Right hindlimb (tissue), 1 donor: ENCODE measurements around the gene DPYSL3.
A peak's percentile ranks its signal among the peaks of the same experiment; 100 is the strongest.
"Not testable (repeated sequence)": the region's sequence is repeated elsewhere in the genome, so short reads cannot be mapped to it uniquely, and the experiment has no call there.

Experiments
- DNase-seq: peaks from one replicate; pipeline ENCODE4 v3.0.0-alpha.2; 2018

The DPYSL3 gene

DNA sequence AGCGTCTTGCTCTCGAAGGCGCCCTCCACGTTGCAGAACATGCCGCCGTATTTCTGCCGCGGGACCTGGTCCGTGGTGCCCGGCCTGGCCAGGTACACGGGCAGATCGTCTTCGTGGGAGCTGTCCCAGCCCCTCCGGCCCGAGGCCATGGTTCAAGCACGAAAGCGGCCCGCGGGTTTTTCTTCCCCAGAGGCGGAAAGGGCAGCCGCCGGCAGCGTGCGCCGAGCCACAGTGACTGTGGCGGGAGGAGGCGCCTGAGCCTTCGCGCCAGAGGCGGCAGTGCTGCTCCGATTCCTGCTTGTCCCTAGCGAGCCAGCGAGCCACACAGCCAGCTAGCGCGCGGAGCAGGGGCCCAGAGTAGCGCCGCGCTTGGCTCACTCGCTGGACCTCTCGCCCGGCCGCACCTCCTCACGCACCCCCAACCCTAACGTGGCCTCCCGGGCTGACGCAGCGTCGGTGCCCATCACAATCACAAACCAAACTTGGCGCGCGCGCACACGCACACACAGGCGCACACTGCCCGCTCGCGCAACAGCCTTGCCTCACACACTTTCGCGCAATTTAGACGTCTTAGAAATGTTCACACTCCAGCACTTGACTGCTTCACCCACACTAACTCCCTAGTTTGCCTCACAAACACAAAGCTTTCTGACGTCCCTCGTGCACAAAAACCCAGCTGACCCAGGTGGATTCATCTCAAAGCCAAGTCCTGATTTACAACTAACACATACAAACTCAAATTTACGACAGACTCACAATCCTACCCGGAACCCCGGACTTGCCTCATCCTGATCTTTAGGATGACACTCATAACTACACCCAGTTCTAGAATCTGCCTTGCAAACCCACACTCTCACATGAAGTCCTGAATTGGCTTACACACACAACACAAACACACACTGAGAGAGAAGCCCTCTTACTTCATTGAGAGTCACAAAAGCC is at the start of gene DPYSL3:
TSS of gene DPYSL3 (minus strand) at position 359 of the 942 bp plus-strand sequence. CDS start at position 149, 210 bp downstream.
- peak; percentile 90 for DNase-seq

DNA sequence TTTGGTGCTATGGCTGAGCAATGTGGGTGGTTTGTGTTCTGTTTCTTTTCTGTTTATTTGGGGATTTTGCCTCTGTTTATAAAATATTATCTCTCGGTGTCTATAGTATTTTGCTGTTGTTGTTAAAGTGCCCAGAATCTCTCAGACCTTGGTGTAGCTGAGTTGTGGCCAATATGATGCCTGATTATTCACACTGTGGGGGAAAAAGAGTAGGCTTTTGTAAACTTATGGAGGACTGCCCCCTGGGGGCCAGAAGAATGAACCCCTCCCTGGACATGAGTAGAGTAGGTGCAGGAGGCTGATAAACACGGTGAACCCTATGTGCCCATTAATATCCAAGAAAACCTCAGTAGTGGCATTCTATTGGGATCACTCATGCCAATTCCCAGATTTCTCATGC is 49.0 kb upstream of the DPYSL3 start:
- peak; percentile 54 for DNase-seq

DNA sequence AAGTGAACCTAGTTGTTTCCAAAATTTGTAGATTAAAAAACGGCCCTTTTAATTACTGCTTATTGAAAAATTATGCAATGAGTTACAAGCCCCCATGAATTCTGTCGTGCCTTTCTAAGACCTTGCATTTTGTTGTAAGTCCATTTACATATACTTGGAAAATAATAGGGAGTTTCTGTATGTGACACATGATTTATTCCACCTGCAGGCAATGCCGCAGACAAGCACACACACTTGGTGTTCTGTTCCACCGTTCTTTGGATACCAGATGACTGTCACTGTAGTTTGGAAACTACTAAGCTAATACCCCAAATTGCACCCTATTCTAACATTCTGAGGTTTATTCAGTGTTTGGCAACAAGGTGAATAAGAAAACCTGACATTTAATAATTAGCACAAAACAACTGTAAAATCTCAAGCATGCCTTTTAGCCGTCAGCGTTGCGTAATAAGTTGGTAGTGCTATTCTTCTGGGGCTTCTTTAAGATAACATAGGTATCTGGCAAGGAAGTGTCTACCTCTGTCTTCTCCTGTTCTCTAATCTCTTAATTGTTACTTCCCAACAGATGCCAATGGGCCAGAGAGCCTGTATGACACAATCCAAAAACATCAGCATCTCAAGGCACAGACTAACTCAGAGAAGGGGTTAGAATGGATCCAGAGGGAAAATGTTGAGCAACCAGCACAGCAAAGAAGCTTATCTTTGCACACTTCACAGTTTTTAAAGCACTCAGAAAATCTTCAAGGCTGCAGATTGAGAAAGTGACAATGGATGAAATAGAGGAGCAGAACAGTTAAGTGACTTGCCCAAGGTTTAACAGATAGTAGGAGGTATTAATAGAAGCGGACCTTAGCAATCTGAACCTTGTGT is 48.2 kb upstream of the DPYSL3 start:
- no peak for DNase-seq

DNA sequence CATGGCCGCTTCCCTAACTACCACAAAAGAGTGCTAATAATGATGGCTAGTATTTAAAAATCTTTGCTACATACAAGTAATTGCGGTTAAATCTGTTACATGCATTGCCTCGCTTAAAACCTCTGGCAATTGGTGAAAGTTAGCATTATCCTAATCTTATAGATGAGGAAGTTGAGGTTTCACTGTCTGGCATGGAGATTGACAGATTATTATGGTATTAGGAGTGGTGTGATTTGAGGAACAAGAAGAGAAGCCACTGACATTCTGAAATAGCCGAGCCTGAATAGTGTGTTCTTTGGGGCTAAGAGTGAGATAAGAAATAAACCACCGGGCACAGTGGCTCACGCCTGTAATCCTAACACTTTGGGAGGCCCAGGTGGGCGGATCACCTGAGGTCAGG is 45.3 kb upstream of the DPYSL3 start:
- DNase-seq: no peak

DNA sequence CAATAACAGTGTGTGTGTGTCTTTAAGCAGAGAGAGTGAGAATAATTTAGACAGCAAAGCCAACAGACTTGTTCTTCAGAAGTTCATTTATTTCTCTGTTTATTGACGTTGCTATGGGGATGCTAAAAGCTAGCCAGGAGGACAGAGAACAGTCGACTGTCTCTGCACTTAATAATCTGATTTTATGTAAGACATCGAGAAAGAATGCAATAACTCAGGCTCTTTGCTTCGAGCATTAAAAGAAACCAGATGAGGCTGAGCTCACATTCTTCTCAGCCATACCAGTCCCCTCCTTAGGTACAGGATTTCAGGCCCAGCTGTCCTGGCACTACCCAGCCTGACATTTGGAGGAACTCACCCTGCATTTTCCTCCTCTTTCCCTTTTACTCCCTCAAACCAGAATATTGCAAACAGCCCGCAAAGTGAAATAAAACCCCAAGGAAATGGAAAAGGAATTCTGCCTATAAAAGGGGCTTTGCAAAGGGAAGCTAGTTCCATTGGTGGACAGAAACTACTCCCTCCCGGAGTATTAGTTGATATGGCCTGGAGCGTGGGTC is 44.5 kb upstream of the DPYSL3 start:
- DNase-seq: peak; percentile 89

DNA sequence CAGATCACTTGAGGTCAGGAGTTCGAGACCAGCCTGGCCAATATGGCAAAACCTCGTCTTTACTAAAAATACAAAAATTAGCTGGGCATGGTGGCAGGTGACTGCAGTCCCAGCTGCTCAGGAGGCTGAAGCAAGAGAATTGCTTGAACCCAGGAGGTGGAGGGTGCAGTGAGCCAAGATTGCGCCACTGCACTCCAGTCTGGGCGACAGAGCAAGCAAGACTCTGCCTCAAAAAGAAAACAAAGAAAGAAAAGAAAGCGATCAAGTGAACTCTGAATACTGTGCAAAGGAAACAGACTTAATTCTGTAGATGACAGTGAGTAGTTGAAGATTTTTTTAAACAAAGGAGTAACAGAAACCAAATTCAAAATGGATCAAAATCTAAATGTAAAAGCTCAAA is 43.9 kb upstream of the DPYSL3 start:
- not testable (repeated sequence) for DNase-seq

DNA sequence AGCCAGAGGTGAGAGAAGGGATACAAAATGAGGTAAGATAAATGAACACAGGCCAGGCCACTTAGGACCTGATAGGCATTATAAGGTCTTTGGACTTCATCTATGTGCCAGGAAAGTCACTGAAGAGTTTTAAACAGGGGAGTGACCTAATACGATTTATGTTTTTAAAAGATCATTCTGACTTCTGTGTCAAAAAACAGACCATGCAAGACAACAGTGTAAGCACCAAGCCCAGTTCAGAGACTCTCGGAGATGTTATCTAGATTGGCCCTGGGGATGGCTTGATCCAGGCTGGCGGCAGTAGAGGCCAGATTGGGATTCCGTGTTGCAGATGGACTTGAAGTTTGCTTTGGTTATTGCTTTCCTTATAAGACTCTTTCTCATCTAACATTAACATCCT is 43.0 kb upstream of the DPYSL3 start:
- peak; percentile 61 for DNase-seq

DNA sequence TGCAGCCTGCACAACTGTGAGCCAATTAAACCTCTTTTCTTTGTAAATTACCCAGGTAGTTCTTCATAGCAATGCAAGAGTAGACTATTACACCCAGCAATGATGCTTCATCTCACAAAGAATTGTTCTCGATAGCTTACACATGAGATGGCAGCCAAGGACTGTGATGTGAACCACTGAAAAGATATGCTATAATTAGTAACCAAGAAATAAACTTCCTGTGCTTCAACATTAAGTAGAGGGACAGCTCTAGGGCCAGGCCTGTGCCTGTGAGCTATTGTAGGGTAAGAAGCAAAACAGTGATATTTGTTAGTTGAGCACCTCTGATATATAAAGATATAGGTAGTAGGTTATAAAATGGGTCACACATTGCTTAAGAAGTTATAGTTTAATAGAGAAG is 41.8 kb upstream of the DPYSL3 start:
- no peak for DNase-seq

DNA sequence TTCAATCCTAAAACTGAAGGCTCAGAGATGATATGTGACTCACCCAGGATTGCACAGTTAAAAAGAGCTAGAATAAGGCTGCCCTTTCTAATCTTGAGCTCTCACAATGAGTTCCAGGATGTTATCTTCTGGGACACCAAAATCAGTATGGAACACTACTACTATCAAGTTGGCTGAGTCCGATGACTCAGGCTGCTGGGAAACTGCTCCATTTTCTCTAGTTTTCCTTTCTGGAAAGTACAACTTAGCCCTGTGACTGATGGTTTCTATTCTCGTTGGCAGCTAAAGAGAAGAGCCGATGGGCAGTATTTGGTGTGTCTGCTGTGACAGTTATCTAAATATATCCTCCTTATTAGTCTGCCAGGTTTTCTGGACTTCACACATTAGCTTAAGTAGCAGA is 37.9 kb upstream of the DPYSL3 start:
- DNase-seq: no peak

DNA sequence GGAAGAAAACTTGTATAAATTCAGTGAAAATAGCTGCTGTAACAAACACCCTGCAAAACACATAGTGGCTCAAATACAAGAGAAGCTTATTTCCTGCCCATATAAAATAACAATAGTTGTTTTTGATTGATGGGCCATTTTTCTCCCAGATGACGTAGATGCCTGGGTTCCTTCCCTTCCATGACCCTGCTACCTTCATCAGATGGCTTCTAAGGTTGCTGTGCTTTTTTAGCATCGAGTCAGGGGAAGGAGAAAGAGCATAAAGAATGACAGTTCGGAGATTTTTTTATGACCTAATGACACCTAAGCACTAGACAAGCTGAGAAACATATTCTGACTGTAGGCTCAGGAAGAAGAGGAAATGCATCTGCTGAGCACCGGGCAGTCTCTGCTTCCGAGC is 34.7 kb upstream of the DPYSL3 start:
- DNase-seq: no peak

DNA sequence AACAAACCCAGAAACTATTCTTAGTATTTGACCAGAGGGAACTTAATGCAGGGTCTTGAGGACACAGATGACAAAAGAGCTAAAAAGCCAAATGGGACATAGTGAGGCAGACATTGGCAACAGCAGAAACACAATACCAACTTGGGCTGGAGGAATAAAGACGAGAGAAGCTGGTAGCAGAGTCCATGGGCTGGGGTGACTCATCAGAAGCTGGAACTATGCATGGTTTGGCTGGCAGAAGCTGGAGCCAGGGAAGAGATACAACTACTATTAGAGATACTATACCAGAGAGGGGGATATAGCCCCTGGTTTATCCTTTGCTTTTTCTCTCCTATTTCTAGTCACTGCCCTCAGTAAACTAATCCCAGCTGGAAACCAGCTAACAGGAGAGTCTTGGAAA is 29.2 kb upstream of the DPYSL3 start:
- DNase-seq: no peak

DNA sequence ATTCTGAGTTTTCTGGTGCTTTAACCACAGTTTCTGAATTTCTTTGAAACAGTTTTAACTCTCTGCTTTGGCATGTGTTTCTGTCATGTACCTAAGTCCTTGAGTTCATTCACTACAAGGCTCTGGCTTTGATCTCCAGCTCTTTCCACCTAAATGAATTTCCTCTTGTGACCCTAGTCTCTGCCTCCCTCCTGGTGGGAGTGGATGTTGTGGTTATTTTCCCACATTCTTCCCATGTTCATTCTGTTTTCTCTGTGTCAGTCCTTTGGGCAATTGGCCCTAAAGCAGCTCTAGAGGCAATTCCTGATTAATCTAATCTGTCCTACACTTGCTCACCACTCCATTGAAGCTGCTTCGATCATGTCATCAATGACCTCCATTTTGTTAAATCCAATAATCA is 28.4 kb upstream of the DPYSL3 start:
- no peak for DNase-seq

DNA sequence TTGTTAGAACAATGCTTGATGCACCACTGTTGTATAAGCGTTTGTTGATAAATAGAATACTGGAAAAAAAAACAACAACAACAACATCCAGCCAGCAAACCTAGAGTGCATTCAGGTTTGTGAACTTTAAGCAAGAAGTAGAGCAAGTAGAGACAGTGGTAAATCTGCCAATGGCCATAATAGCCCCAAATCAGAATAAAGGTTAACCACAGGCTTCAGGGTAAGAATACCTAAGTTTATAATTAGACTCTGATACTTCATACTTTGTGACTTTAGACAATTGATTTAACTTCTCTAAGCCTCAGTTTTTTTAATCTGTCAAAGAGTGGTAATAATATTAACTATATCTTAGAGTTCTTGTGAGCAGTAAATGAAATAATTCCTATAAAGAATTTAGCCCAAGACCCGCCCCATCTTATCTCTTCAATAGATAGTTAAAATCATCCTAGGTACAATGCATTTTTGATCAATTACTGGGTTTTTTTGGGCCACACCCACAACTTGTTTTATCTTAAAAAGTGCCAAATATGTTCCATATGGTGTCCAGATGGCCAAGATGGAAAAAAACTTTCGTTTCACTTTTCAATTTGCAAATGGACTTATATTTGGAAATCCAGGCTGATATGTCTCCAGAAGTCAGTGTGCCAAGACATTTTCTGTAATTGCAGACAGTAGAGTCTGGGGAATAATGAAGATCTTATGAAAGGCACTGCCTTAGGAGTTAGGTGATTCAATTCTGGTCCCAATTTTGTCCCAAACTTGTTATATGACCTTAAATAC is 24.5 kb upstream of the DPYSL3 start:
- DNase-seq: no peak

DNA sequence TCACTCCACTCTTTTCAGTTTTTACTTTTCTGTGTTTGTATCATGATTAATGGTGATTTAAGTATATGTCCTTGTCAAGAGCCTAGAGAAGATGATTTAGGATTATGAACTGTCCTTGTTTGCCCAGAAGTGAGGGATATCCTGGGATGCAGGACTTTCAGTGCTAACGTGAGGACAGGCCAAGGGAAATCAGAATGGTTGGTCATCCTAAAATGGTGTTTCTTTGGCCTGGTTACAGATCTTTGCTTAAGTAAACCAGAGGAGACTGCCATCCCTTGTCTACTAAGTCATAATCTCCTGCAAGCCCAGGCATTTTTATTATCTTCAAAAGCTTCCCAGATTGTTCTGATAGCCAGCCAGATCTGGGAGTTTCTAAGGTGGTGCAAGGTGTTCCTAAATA is 22.3 kb upstream of the DPYSL3 start:
- no peak for DNase-seq

DNA sequence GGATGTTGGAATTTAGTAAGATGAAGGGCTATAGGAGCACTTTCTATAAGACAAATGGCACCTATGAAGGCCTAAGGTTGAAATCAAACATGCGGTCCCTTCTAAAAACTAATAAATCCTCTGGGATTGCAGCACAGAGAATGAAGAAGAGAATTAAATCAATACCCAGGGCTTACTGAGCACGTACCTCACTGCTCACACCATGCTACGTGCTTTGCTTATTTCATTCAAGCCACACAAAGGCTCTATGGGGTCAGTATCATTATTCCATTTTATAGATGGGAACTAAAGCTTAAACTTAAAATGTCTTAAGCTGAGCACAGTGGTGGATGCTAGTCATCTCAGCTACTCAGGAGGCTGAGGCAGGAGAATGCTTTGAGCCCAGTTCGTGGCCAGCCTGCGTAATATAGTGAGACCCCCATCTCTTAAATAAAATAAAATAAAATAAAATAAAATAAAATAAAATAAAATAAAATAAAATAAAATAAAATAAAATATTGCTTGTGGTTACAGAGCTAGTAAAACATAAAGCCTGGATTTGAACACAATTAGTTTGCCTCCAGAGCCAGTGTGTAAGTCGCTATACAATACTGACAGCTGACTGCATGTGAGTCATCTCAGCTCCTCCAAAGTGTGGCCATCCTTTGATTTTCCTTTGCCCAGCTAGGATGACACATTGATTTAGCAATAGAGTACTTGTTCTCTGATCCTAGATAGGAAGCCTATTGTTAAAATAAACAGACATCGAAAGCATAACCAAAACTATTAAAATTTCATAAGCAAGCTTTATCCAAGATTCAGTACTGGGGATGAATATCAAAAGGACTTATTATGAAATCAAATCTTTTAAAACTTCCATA is 20.9 kb upstream of the DPYSL3 start:
- no peak for DNase-seq

DNA sequence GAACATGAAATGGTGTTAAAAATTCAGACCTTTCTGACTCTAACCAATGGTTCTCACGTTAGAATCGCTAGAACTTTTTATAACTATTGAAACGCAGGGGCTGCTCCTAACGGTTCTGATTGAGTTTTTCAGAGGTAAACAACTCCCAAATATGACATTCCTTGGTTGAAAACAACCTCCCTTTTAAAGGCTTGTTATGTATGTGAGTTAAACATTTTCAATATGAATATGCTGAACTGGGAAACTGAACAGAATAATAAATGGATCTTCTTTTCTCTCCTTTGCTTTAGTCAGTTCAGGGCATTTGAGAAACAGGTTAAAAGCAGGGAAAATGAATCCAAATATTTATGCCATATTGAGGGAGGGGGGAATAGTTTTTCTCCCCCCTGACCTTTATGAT is 13.2 kb upstream of the DPYSL3 start:
- DNase-seq: no peak

DNA sequence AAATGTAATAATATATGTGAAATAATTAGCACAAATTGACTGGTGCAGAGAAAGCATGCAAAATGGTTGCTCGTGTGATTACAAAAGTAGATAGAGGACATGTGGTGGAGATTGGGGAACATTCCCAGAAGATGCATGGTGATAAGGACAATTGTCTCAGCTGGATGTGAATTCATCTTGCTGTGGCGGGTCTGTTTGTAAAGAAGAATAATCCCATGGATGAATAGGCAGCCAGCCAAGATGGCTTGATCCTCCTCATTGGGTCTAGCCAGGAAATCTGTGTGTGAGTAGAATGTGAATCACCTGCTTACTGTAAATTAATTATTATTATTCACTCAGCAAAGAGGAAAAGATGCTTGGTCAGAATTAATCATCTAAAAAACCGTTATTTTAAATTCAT is 12.6 kb upstream of the DPYSL3 start:
- no peak for DNase-seq

DNA sequence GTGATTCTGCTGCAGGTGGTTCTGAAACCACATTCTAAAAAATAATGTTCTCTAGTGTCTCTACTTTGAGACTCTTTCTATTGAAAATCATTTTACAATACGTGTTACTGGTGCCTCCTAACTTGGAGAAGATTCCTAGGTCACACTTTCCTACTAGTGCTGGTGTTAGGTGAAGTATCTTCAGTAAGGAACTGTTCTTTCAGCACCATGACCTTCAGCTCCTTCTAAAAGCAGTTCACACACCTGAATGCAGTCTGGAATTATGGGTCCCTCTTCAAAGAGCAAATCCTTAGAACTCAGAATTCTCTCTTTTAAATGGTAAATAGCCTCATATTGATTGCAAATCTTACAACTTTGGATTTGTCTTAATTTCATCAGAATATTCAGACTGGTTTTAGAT is 10.6 kb upstream of the DPYSL3 start:
- no peak for DNase-seq

DNA sequence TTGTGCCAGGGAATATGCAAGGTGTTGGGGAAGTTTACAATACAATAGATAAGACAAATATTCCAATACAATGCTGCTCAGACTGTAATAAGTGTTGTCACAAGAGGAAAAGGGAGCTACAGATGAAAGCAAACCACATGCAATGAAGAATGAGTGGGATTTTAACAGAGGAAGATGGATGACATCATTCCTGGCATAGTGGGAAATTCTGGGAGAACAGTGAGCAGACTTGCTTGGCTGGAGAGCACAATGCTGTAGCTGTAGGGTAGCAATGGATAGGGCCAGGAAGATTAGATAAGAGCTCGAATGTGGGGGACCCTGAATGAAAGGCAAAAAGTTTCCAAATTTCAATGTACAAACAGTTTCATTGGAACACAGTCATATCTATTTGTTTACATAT is 9.5 kb upstream of the DPYSL3 start:
- DNase-seq: no peak

DNA sequence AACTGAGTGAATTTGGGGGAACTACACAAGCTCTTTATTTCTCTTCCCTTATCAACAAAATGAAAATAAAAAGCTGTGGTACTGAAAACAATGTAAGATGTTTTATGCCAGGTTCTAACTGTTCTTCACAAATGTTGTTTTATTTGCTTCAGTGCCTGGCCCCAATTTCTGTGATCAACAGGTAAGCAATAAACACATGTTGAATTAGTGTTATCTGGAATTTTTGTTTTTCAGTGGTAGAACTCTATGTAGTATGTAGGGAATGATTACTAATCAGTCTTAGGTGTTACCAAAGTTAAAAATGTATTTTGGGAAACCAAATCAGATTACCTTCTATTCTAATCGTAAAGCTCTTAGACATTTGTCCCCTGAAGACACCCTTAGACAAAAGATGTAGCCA is 7.5 kb upstream of the DPYSL3 start:
- no peak for DNase-seq

DNA sequence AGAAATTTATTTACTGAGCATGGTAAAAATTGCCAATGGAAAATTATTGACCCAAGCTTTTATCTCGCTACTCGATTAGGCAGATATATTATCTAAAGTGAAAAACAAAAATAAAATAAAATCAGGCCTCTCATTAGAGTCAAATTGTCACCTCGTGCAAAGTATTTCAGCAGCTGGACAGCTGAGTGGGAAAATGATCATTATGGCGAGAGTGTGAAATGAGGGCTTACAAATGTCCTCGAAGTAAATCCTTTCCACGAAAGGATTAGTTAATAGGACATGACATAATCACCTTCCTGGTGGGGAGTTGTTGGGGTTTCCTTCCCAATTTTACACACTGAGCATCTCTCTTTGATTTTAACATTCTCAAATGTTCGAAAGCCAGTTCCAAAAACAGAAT is 5.4 kb upstream of the DPYSL3 start:
- DNase-seq: no peak
